ENCODE measurements around the gene PADI6. TPM values are rescaled to one million over a fixed set of nuclear protein-coding genes. Genes with fewer than 3 reads are reported as not detected.
A peak's percentile ranks its signal among the peaks of the same experiment; 100 is the strongest.
"Not testable (repeated sequence)": the region's sequence is repeated elsewhere in the genome, so short reads cannot be mapped to it uniquely, and the experiment has no call there.

PADI6 gene
- not detected for total RNA-seq

DNA sequence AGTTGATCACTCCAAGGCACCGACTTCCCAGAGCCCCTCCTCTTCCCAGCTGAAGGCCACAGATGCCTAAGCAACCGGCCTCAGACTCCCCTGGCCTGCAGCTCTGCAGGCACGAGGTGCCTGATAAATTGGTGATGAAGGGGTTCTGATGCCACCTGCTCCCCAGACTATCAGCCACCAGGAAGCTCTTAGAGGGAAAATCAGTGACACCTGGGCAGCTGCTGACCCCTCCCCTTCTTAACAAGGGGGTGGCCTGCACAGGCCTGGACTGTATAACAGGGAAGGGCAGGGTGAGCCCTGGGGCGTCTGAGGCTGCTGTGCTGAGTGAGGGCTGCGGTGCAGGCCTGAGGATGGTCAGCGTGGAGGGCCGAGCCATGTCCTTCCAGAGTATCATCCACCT is at the start of gene PADI6:
Gene PADI6 (plus strand): TSS at position 301 of the 400 bp plus-strand sequence. CDS start 50 bp downstream, at position 351.
- CTCF ChIA-PET, result no interaction called here
- no peak within 1 kb of the TSS for H3K4me3 Mint-ChIP-seq
- no peaks in the 10 kb centered on the region for H3K9me3 Mint-ChIP-seq (ENCODE audit: low read depth)
- no peaks in the 10 kb centered on the region for H3K4me1 Mint-ChIP-seq
- DNase-seq, result no peak
- no peaks in the 10 kb centered on the region for H3K36me3 Mint-ChIP-seq
- no peak for ATAC-seq
- no peak within 1 kb of the TSS for H3K27ac Mint-ChIP-seq
- peaks cover 15% of the 10 kb centered on the region for H3K27me3 Mint-ChIP-seq

DNA sequence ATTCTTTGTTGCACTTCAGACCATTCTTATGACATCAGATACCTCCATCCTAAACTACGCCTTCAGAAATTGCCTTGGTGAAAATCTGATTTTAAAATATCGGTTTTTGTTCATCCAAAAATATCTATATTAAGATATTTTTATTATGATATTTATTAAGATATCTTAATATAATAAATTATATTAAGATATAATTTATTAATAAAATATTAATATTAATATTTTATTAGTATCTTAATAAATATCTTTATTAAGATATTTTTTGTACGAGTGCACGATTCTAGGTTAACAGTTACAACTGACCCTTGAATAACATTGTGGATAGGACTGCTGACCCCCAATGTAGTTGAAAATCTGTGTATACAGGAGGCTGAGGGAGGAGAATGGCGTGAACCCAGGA is 43.1 kb upstream of the PADI6 start:
- no peaks in the 10 kb centered on the region for H3K4me1 Mint-ChIP-seq
- CTCF ChIA-PET, result no interaction called here

DNA sequence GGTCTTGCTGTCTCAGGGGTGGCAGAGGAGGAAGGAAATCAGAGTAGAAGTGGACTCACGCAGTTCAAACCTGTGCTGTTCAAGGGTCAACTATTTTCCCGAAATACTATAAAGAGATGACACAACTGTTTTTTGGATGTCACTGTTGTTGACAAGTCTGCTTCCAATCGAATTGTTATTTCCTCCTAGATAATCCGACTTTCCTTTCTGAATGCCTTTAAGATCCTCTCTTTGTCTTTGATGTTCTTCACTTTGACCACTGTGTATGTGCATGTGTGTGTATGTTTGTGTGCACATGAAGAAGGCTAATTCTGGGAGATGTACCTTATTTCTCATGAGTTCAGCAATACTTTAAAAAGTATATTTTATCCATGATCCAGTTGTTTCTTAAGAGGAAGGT is 42.4 kb upstream of the PADI6 start:
- H3K36me3 Mint-ChIP-seq, result no peaks in the 10 kb centered on the region
- CTCF ChIA-PET, result no interaction called here
- no peak overlapping the region for H3K4me3 Mint-ChIP-seq
- no peak for ATAC-seq
- H3K27ac Mint-ChIP-seq, result no peak overlapping the region
- no peaks in the 10 kb centered on the region for H3K4me1 Mint-ChIP-seq
- peaks cover 12% of the 10 kb centered on the region for H3K27me3 Mint-ChIP-seq
- H3K9me3 Mint-ChIP-seq (ENCODE audit: low read depth), result no peaks in the 10 kb centered on the region
- no peak for DNase-seq

More for the DNA sequence above, 43.1 kb upstream of the PADI6 start:
- Mint-ChIP-seq H3K4me3 (no peak overlapping the region), H3K27ac (no peak overlapping the region), H3K27me3 (peaks cover 14% of the 10 kb centered on the region), H3K36me3 (no peaks in the 10 kb centered on the region), H3K9me3 (ENCODE audit: low read depth) (no peaks in the 10 kb centered on the region)
- DNase-seq (no peak), ATAC-seq (no peak)

DNA sequence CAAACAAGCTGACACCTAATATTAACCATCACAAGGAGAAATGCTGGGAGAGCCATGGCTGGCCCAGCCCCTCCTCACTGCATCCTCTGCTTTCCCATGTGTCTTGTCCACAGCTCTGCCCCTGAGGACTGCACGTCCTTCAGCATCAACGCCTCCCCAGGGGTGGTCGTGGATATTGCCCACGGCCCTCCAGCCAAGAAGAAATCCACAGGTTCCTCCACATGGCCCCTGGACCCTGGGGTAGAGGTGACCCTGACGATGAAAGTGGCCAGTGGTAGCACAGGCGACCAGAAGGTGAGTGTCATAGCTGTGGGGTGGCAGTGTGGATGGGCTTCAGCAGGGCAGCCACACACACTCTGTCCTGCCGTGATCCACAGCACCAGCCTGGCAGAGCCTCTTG is 41.1 kb upstream of the PADI6 start:
- no peak for ATAC-seq
- no peak overlapping the region for H3K4me3 Mint-ChIP-seq
- no peaks in the 10 kb centered on the region for H3K4me1 Mint-ChIP-seq
- DNase-seq, result no peak
- H3K36me3 Mint-ChIP-seq, result no peaks in the 10 kb centered on the region
- no peaks in the 10 kb centered on the region for H3K9me3 Mint-ChIP-seq (ENCODE audit: low read depth)
- peaks cover 4% of the 10 kb centered on the region for H3K27me3 Mint-ChIP-seq
- H3K27ac Mint-ChIP-seq, result no peak overlapping the region
- CTCF ChIA-PET, result no interaction called here

DNA sequence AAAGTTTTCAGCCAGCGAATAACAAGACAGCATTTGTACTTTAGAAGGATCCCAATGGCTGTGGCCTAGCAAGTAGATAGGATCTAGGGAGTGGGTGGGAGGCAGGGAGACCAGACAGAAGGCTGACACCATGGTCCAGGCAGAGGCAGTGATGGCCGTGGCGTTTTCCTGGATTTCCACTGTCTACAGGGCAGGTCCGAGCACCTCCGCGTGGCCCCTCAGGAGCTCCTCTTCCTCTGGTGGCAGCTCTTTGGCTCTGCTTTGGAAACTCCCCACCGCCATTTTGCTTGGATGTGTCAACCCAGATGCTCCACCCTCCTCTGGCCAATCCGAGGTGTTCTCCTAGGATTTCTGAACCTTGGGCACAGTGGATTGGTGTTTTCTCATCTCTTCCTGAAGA is 38.9 kb upstream of the PADI6 start:
- no peak overlapping the region for H3K27ac Mint-ChIP-seq
- no peaks in the 10 kb centered on the region for H3K9me3 Mint-ChIP-seq (ENCODE audit: low read depth)
- no peaks in the 10 kb centered on the region for H3K4me1 Mint-ChIP-seq
- peaks cover 7% of the 10 kb centered on the region for H3K27me3 Mint-ChIP-seq
- ATAC-seq, result no peak
- CTCF ChIA-PET, result interaction anchor here (1.3 kb wide), 1 partner anchor 273 kb away, joined by 3 read pairs; no protein-coding TSS in a partner anchor
- no peaks in the 10 kb centered on the region for H3K36me3 Mint-ChIP-seq
- no peak overlapping the region for H3K4me3 Mint-ChIP-seq
- no peak for DNase-seq

DNA sequence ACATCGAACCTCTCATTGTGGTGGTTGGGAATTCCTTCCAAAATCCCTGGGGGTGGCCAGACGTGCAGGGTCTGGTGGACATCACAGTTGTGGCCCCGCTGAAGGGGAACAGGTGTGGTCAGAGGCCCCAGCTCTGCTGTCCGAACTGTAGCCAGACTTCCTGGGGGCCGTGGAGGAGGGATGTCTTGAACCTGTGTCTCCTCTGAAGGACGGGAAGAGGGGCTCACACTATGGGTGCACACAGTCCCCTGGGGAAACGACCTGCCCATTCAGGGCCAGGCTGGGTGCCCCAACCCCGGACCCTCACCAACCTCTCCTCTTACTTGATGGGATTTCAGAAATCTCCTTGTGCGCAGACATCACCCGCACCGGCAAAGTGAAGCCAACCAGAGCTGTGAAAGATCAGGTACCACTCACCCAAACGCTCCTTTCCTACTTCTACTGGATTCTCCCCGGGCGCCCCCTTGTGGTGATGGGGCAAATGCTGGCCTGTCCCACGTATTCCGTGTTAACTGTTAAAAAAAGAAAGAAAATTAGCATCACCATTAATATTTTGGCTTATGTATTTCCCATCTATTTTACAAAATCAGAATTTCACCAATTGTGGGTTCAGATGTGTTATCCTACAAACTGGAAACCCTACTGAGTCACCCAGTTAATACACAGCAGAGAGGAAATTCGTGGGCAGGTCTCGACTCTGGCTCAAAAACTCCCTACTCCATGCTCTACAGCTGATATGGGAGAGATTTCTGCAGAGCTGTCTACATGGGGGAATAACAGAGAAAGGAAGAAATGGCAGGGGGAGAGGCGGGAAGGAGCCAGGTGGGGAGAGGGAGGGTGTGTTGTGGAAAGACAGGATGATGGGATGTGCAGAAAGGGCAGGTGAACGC is 35.9 kb upstream of the PADI6 start:
- no peaks in the 10 kb centered on the region for H3K9me3 Mint-ChIP-seq (ENCODE audit: low read depth)
- no peaks in the 10 kb centered on the region for H3K36me3 Mint-ChIP-seq
- ATAC-seq (peak; percentile 66), DNase-seq (peak; percentile 66)
- no peaks in the 10 kb centered on the region for H3K4me1 Mint-ChIP-seq
- H3K27me3 Mint-ChIP-seq, result peaks cover 7% of the 10 kb centered on the region
- CTCF ChIA-PET, result interaction anchor here (0.8 to 1.2 kb wide), 6 partner anchors 10 to 275 kb away, joined by 3 read pairs; no protein-coding TSS in a partner anchor
- H3K4me3 Mint-ChIP-seq, result no peak overlapping the region
- no peak overlapping the region for H3K27ac Mint-ChIP-seq

DNA sequence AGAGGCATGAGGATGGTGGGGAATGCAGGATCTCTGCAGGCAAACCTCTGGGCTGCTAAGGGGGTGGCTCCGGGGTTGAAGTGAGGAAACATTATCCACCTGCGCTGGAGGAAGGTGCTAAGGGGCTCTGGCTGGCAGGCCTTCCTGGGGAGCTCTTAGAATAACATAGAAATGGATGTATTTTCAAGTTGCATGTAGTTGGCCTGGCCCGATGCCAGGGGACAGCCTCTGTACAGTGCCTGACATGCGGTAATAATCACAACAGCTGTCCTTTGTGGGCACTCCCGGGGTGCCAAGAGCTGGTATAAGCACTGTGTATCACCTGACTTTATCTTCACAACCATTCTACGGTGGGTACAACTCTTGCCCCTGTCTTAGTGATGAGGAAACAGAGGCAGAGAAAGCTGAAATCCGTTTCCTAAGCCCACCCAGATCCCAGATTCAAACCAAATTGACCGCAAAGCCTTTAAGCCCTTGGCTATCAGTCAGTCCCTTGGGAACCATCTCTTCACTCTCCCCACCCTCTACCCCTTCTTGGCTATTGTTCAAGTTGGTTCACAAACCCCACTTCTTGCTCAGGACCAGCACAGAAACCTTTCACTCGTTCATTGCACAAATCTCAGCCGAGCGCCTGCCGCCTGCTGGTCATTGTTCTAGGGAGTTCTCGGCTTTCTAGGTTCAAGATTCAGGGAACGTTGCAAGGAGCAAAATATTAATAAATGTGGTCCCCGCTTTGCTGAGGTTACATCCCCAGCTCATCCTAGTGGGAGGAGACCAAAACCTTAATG is 33.1 kb upstream of the PADI6 start:
- no peak overlapping the region for H3K27ac Mint-ChIP-seq
- H3K4me3 Mint-ChIP-seq, result no peak overlapping the region
- H3K4me1 Mint-ChIP-seq, result no peaks in the 10 kb centered on the region
- no peaks in the 10 kb centered on the region for H3K36me3 Mint-ChIP-seq
- no peak for ATAC-seq
- DNase-seq, result no peak
- no peaks in the 10 kb centered on the region for H3K9me3 Mint-ChIP-seq (ENCODE audit: low read depth)
- H3K27me3 Mint-ChIP-seq, result peaks cover 7% of the 10 kb centered on the region
- CTCF ChIA-PET, result no interaction called here

DNA sequence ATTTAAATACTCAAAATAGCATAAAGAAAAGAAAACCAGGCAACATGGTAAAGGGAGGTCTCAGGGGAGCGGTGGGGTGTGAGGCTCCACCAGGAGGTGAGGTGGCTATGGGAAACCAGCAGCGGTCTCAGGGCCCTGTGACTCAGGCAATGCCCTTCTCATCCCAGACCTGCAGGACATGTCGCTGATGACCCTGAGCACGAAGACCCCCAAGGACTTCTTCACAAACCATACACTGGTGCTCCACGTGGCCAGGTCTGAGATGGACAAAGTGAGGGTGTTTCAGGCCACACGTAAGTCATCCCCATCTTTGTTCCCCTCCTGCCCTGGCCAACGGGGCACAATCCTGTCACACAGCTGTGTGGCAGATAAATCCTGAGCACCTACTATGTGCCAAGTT is 32.5 kb upstream of the PADI6 start:
- ATAC-seq, result no peak
- Mint-ChIP-seq H3K27ac (no peak overlapping the region), H3K36me3 (no peaks in the 10 kb centered on the region), H3K4me3 (no peak overlapping the region), H3K4me1 (no peaks in the 10 kb centered on the region), H3K27me3 (peaks cover 7% of the 10 kb centered on the region), H3K9me3 (ENCODE audit: low read depth) (no peaks in the 10 kb centered on the region)
- CTCF ChIA-PET, result no interaction called here
- DNase-seq, result no peak

DNA sequence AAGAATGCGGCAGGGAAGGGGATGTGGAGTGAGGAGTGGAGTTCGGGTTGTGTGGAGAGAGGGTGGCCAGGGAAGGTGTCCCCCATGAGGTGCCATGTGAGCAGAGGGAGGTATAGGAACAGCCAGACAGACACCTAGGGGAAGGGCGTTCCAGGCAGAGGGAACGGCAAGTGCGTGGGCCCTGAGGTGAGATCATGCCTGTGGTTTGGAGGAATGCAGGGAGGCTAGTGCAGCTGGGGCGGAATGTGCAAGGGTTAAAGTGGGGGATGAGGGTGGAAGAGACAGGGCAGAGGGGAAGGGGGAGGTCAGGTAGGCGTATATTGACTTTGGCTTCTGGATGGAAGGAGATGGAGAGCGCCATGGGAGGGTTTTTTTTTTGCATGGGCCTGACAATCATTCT is 31.6 kb upstream of the PADI6 start:
- Mint-ChIP-seq H3K36me3 (no peaks in the 10 kb centered on the region), H3K27me3 (peaks cover 7% of the 10 kb centered on the region), H3K27ac (no peak overlapping the region), H3K4me1 (no peaks in the 10 kb centered on the region), H3K9me3 (ENCODE audit: low read depth) (no peaks in the 10 kb centered on the region), H3K4me3 (no peak overlapping the region)
- CTCF ChIA-PET, result interaction anchor here (1.4 kb wide), 1 partner anchor 16 kb away, joined by 3 read pairs; no protein-coding TSS in a partner anchor
- ATAC-seq, result no peak
- DNase-seq, result no peak

DNA sequence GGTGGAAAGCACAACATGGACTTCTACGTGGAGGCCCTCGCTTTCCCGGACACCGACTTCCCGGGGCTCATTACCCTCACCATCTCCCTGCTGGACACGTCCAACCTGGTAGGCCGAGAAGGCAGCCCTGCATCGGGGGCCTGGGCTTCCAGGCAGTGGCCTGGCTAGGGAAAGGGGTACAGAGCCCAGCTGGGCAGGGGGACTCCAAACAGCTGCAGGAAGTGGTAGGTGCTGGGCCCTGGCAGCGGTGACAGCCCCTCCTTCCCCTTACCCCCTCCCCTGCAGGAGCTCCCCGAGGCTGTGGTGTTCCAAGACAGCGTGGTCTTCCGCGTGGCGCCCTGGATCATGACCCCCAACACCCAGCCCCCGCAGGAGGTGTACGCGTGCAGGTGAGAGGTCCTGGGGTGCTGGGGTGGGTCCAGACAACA is 30.0 kb upstream of the PADI6 start:
- Mint-ChIP-seq H3K36me3 (no peaks in the 10 kb centered on the region), H3K9me3 (ENCODE audit: low read depth) (no peaks in the 10 kb centered on the region), H3K4me1 (no peaks in the 10 kb centered on the region), H3K4me3 (no peak overlapping the region), H3K27me3 (no peaks in the 10 kb centered on the region), H3K27ac (no peak overlapping the region)
- CTCF ChIA-PET, result no interaction called here
- DNase-seq, result no peak
- ATAC-seq, result no peak

DNA sequence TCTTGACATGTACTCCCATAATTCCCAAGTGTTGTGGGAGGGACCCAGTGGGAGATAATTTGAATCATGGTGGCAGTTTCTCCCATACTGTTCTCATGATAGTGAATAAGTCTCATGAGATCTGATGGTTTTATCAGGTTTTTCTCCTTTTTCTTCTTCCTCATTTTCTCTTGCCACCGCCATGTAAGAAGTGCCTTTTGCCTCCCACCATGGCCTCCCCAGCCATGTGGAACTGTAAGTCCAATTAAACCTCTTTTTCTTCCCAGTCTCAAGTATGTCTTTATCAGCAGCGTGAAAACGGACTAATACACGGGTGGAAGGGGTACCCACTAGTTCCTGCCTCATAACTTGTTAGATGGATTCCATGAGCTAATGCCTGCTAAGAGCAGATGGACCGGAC is 26.5 kb upstream of the PADI6 start:
- ATAC-seq; H3K36me3 Mint-ChIP-seq; H3K9me3 Mint-ChIP-seq (ENCODE audit: low read depth); H3K27ac Mint-ChIP-seq; H3K4me3 Mint-ChIP-seq; H3K4me1 Mint-ChIP-seq; H3K27me3 Mint-ChIP-seq; DNase-seq: not testable (repeated sequence)
- CTCF ChIA-PET, result interaction anchor here (0.5 kb wide), 1 partner anchor 85 kb away, joined by 3 read pairs; no protein-coding TSS in a partner anchor

DNA sequence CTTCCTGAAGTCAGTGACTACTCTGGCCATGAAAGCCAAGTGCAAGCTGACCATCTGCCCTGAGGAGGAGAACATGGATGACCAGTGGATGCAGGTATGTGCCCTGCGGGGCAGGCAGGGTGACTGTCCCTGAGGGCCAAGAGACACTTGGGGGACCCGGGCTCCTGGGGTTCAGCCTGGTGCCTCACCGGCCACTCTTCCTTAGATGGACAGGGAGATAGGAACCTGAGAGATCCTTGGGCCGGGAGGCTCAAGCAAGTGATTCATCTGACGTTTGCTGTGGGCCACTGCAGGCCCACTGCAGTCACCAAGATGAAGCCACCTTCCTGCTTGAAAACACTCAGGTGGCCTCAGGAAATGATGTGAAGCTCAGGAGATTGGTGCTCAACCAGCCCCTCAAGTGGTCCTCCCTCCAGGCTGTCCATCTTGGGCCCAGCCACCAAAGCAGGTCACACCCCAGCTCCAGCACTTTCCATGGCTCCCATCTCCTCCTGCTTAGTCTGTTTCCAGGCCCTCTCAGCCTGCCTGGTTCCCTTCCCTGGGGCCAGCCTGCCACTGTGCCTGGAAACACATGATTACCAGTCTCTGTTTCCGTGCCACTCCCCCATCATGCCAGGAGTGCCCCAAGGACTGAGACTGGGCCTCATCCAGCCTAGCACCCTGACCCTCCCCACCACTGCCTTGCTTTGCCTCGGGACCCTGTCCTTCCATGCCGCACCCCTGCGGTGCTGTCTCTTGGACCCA is 25.8 kb upstream of the PADI6 start:
- Mint-ChIP-seq H3K4me1 (peaks cover 4% of the 10 kb centered on the region), H3K27me3 (no peaks in the 10 kb centered on the region), H3K27ac (no peak overlapping the region), H3K9me3 (ENCODE audit: low read depth) (no peaks in the 10 kb centered on the region), H3K4me3 (no peak overlapping the region), H3K36me3 (no peaks in the 10 kb centered on the region)
- DNase-seq (no peak), ATAC-seq (no peak)
- CTCF ChIA-PET, result no interaction called here

DNA sequence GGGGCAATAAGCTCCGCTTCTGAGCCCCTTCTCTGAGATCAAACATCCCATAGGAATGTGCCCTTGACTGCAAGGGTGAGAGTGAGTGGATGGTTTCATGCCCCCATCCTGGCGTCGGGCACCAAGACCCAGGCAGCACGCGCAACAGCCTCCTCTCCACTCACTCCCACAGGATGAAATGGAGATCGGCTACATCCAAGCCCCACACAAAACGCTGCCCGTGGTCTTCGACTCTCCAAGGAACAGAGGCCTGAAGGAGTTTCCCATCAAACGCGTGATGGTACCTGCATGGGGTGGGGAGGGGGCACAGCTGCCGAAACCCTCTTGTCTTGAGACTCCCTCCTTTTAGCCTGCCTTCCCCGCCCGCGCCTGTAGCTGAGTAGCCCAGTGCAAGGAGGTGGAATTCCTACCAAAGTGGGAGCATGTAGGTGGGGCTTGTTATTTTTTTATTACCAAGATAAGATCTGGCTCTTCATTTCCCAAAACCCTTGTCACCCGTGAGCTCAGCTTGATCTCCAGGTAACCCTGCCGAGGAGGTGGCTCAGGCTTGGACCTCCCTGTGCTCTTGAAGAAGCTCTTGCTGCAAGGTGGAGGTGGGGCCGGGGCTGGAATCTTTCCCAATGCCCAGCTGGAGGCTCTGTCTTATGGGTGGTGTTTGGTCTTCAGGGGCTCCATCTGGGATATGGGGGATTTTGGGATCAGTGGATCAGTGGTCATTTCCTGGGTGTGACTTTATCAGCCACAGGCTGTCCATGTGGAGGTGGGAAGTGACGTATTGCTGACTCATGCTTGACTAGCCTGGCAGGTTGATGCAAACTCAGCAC is 24.0 kb upstream of the PADI6 start:
- H3K4me1 Mint-ChIP-seq, result peaks cover 4% of the 10 kb centered on the region
- no peak overlapping the region for H3K27ac Mint-ChIP-seq
- H3K4me3 Mint-ChIP-seq, result no peak overlapping the region
- DNase-seq (no peak), ATAC-seq (no peak)
- CTCF ChIA-PET, result no interaction called here
- H3K27me3 Mint-ChIP-seq, result no peaks in the 10 kb centered on the region
- no peaks in the 10 kb centered on the region for H3K36me3 Mint-ChIP-seq
- H3K9me3 Mint-ChIP-seq (ENCODE audit: low read depth), result no peaks in the 10 kb centered on the region
